Thyroid gland (tissue), 4 donors: ENCODE data around the gene CCBE1. TPM values are rescaled to one million over a fixed set of nuclear protein-coding genes. Genes with fewer than 3 reads are reported as not detected.

ENCODE experiments used
- DNase-seq, 2 donors: peaks; one replicate each; pipeline ENCODE4 v3.0.0-alpha.2; 2019
- H3K27ac ChIP-seq, 3 donors: fragments of 200-600 bp; sonication (generic); 1 replicate in 2 of 3; 2 replicates in 1 of 3; pipeline ENCODE4 v1.5.1; 2016 to 2019; ENCODE audit warnings: mild to moderate bottlenecking in 1 of 3, moderate library complexity in 1 of 3
- H3K27me3 ChIP-seq: fragments of 200-600 bp; sonication (generic); one replicate; pipeline ENCODE4 v1.5.1; 2019
- H3K36me3 ChIP-seq, 2 donors: fragments of 200-600 bp; sonication (generic); one replicate each; pipeline ENCODE4 v1.5.1; 2016 to 2019
- H3K4me1 ChIP-seq, 2 donors: fragments of 200-600 bp; sonication (generic); one replicate each; pipeline ENCODE4 v1.5.1; 2017 to 2019
- H3K4me3 ChIP-seq, 3 donors: fragments of 200-600 bp; sonication (generic); replicated peaks in 1 of 3; 1 replicate in 2 of 3; 2 replicates in 1 of 3; pipeline ENCODE4 v1.5.1; 2016; ENCODE audit warnings: mild to moderate bottlenecking in 1 of 3
- H3K9me3 ChIP-seq: fragments of 200-600 bp; sonication (generic); one replicate; pipeline ENCODE4 v1.5.1; 2017
- CTCF ChIP-seq, 6 experiments: fragments of 200-600 bp in 3 of 6; fragments of 450-650 bp in 3 of 6; sonication (generic) in 3 of 6; IDR thresholded peaks; one replicate each; pipeline ENCODE4 v1.5.1; 2016 to 2019; ENCODE audit warnings: antibody characterized with exemption in 6 of 6, mild to moderate bottlenecking in 2 of 6, inconsistent platforms in 1 of 6, moderate library complexity in 1 of 6
- POLR2A ChIP-seq, 2 donors: fragments of 450-650 bp; IDR thresholded peaks; one replicate each; pipeline ENCODE4 v1.6.1; 2017; ENCODE audit warnings: antibody characterized with exemption in 2 of 2, mild to moderate bottlenecking in 2 of 2, moderate library complexity in 1 of 2
- WGBS, 2 donors: methylation state at CpG; one replicate each; pipeline ENCODE4 v1.1.5; 2017; 5-methylcytosine and 5-hydroxymethylcytosine counted together
- intact Hi-C: fragments of 100-400 bp; cut with DNase I; formaldehyde crosslinking; loops from one replicate; pipeline ENCODE4 v1.15.1; 2023
- total RNA-seq, 4 donors: library from RNA; depleted of rRNA; stranded (reverse); fragments of >200 nt; gene quantifications; one replicate each; pipeline ENCODE4 v1.2.3, GENCODE V29; 2016

CCBE1 gene
- total RNA-seq, 4 donors from 2014 or later, result 0.34 to 9.0 (median 1.1) TPM

GRCh38 chr18:59730896-59731295 is 33.7 kb upstream of the CCBE1 start:
- no peak for DNase-seq
- no peak overlapping the region for H3K27ac ChIP-seq
- no peaks in the 10 kb centered on the region for H3K9me3 ChIP-seq
- no peaks in the 10 kb centered on the region for H3K36me3 ChIP-seq
- no peaks in the 10 kb centered on the region for H3K27me3 ChIP-seq
- H3K4me1 ChIP-seq, result peaks cover 0 to 4% of the 10 kb centered on the region in 2 donors
- 78 to 82% methylated on average over 1 of the region's 1 CpG for WGBS, 2 donors
- H3K4me3 ChIP-seq, result no peak overlapping the region
- TF ChIP-seq CTCF (IDR thresholded peaks at IDR 0.05) (no peak), POLR2A (IDR thresholded peaks at IDR 0.05) (no peak)
- intact Hi-C loops, result no loop called here

GRCh38 chr18:59729781-59730180 is 32.6 kb upstream of the CCBE1 start:
- Histone ChIP-seq H3K27ac (no peak overlapping the region), H3K9me3 (no peaks in the 10 kb centered on the region), H3K27me3 (no peaks in the 10 kb centered on the region), H3K4me3 (no peak overlapping the region), H3K4me1 (no peaks in the 10 kb centered on the region), H3K36me3 (no peaks in the 10 kb centered on the region)
- WGBS, 2 donors, result 98 to 100% methylated on average over 3 of the region's 3 CpGs
- no peak for TF ChIP-seq POLR2A (IDR thresholded peaks at IDR 0.05)
- no peak for TF ChIP-seq CTCF (IDR thresholded peaks at IDR 0.05)
- DNase-seq, result no peak
- intact Hi-C loops, result no loop called here

- TF ChIP-seq CTCF (IDR thresholded peaks at IDR 0.05) (no peak), POLR2A (IDR thresholded peaks at IDR 0.05) (no peak)
- Histone ChIP-seq H3K36me3 (no peaks in the 10 kb centered on the region), H3K27ac (no peak overlapping the region), H3K27me3 (no peaks in the 10 kb centered on the region), H3K4me3 (no peak overlapping the region), H3K9me3 (no peaks in the 10 kb centered on the region), H3K4me1 (no peaks in the 10 kb centered on the region)
- intact Hi-C loops, result no loop called here
- WGBS, 2 donors, result 56 to 73% methylated on average over 5 of the region's 5 CpGs
- DNase-seq, result no peak
These were observed 31.6 kb upstream of the CCBE1 start for GRCh38 chr18:59728816-59729215.

- no peak for TF ChIP-seq CTCF (IDR thresholded peaks at IDR 0.05)
- TF ChIP-seq POLR2A (IDR thresholded peaks at IDR 0.05), result no peak
- Histone ChIP-seq H3K4me3 (no peak overlapping the region), H3K27ac (no peak overlapping the region), H3K36me3 (no peaks in the 10 kb centered on the region), H3K4me1 (no peaks in the 10 kb centered on the region), H3K9me3 (no peaks in the 10 kb centered on the region), H3K27me3 (no peaks in the 10 kb centered on the region)
- intact Hi-C loops, result no loop called here
- no peak for DNase-seq
These were observed 27.9 kb upstream of the CCBE1 start for GRCh38 chr18:59725142-59725541.

- Histone ChIP-seq H3K27me3 (no peaks in the 10 kb centered on the region), H3K4me1 (no peaks in the 10 kb centered on the region), H3K9me3 (no peaks in the 10 kb centered on the region), H3K36me3 (no peaks in the 10 kb centered on the region), H3K27ac (no peak overlapping the region), H3K4me3 (no peak overlapping the region)
- intact Hi-C loops, result no loop called here
- no peak for TF ChIP-seq POLR2A (IDR thresholded peaks at IDR 0.05)
- no peak for TF ChIP-seq CTCF (IDR thresholded peaks at IDR 0.05)
- 86 to 92% methylated on average over 2 of the region's 2 CpGs for WGBS, 2 donors
- DNase-seq, result no peak
These were observed 26.9 kb upstream of the CCBE1 start for GRCh38 chr18:59724103-59724502.
